GM23248 (cell line): Measurements from ENCODE around the gene SNW1.
"Not testable (repeated sequence)": the region's sequence is repeated elsewhere in the genome, so short reads cannot be mapped to it uniquely, and the experiment has no call there.

Source experiments
- EZH2 ChIP-seq: fragments of 200-600 bp; sonication (generic); IDR thresholded peaks from 2 replicates; pipeline ENCODE4 v1.6.1; 2018; ENCODE audit warnings: antibody characterized with exemption, mild to moderate bottlenecking; ENCODE audit not compliant: insufficient read depth, poor library complexity, severe bottlenecking
- EZH2phosphoT487 ChIP-seq: fragments of 200-600 bp; sonication (generic); IDR thresholded peaks from 2 replicates; pipeline ENCODE4 v1.6.1; 2018; ENCODE audit warnings: antibody characterized with exemption, moderate library complexity, mild to moderate bottlenecking, low read depth; ENCODE audit not compliant: insufficient read depth

DNA sequence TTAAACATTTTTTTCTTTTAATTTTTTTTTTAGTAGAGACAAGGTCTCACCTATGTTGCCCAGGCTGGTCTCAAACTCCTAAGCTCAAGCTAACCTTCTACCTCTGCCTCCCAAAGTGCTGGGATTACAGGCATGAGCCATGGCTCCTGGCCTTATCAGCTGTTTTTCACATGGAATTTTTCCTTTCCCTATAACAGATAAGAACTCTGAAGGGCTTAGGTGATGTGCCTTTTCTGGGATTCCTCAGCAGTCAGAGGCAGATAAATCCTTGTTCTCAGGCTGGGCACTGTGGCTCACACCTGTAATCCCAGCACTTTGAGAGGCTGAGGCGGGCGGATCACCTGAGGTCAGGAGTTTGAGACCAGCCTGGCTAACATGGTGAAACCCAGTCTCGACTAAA is 32.3 kb upstream of the SNW1 start:
- TF ChIP-seq EZH2, EZH2phosphoT487: not testable (repeated sequence)
